ENCODE results near the gene SH3GLB1. TPM values are rescaled to one million over a fixed set of nuclear protein-coding genes. Genes with fewer than 3 reads are reported as not detected.

The SH3GLB1 gene
- total RNA-seq, 1 experiment from 2014 or later = 48.7 TPM

- no peaks in the 10 kb centered on the region for H3K27me3 Mint-ChIP-seq (ENCODE audit: insufficient read depth, unreplicated experiment)
- intact Hi-C loops (cut with micrococcal nuclease; ENCODE audit: unreplicated experiment) = no loop called here
- no peak for TF ChIP-seq CTCF (IDR thresholded peaks at IDR 0.05; ENCODE audit: insufficient read depth in 1 of 2, low read depth in 1 of 2, low read length in 1 of 2, severe bottlenecking in 1 of 2, unreplicated experiment in 1 of 2)
- H3K4me1 Mint-ChIP-seq (ENCODE audit: low read depth, unreplicated experiment) = peaks cover 16% of the 10 kb centered on the region
- peaks cover 42% of the 10 kb centered on the region for H3K9me3 Mint-ChIP-seq (ENCODE audit: unreplicated experiment)
- H3K27ac Mint-ChIP-seq (ENCODE audit: unreplicated experiment) = no peak overlapping the region
- no peak overlapping the region for H3K4me3 Mint-ChIP-seq (ENCODE audit: unreplicated experiment)
- Histone ChIP-seq H3K4me1 (peaks cover 12% of the 10 kb centered on the region), H3K27me3 (replicated peaks; ENCODE audit: control insufficient read depth, insufficient read depth, low read length) (no peaks in the 10 kb centered on the region), H3K36me3 (ENCODE audit: control insufficient read depth, insufficient read depth, low read length) (no peaks in the 10 kb centered on the region), H3K4me3 (ENCODE audit: low read depth, low read length) (no peak overlapping the region), H3K9me3 (no peaks in the 10 kb centered on the region)
- DNase-seq = no peak
- ChIA-PET POLR2A (no interaction called here), CTCF (no interaction called here)
- peaks cover 6% of the 10 kb centered on the region for H3K36me3 Mint-ChIP-seq (ENCODE audit: insufficient read depth, unreplicated experiment)
- BruUV-seq (replicated peaks) = no TSS peak
Measured at GRCh38 chr1:86768554-86768953, 64.2 kb downstream of the SH3GLB1 start.

DNA sequence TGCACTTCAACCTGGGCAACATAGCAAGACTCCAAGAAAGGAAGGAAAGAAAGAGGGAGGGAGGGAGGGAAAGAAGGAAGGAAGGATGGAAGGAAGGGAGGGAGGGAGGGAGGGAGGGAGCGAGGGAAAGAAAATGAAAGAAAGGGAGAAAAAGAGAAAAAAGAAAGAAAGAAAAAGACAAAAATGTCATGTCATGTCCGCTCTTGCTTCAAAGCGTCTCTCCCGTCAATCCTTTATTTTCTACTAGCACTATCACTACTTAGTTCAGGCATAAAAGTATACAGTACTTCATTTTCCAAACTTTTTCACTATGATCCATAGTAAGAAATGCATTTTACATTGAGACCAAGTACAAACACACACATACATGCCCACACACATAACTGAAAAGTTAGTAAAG, 64.7 kb downstream of the SH3GLB1 start:
- H3K36me3 Mint-ChIP-seq (ENCODE audit: insufficient read depth, unreplicated experiment) = peaks cover 8% of the 10 kb centered on the region
- no peak for TF ChIP-seq CTCF (IDR thresholded peaks at IDR 0.05; ENCODE audit: insufficient read depth in 1 of 2, low read depth in 1 of 2, low read length in 1 of 2, severe bottlenecking in 1 of 2, unreplicated experiment in 1 of 2)
- intact Hi-C loops (cut with micrococcal nuclease; ENCODE audit: unreplicated experiment) = no loop called here
- no peaks in the 10 kb centered on the region for H3K27me3 ChIP-seq (replicated peaks; ENCODE audit: control insufficient read depth, insufficient read depth, low read length)
- no peaks in the 10 kb centered on the region for H3K27me3 Mint-ChIP-seq (ENCODE audit: insufficient read depth, unreplicated experiment)
- CTCF ChIA-PET = no interaction called here
- H3K4me1 ChIP-seq = peaks cover 17% of the 10 kb centered on the region
- H3K27ac Mint-ChIP-seq (ENCODE audit: unreplicated experiment) = no peak overlapping the region
- POLR2A ChIA-PET = no interaction called here
- BruUV-seq (replicated peaks) = no TSS peak
- H3K4me3 Mint-ChIP-seq (ENCODE audit: unreplicated experiment) = no peak overlapping the region
- no peak for DNase-seq
- peaks cover 21% of the 10 kb centered on the region for H3K4me1 Mint-ChIP-seq (ENCODE audit: low read depth, unreplicated experiment)
- H3K36me3 ChIP-seq (ENCODE audit: control insufficient read depth, insufficient read depth, low read length) = no peaks in the 10 kb centered on the region
- H3K4me3 ChIP-seq (ENCODE audit: low read depth, low read length) = no peak overlapping the region
- no peaks in the 10 kb centered on the region for H3K9me3 ChIP-seq
- peaks cover 42% of the 10 kb centered on the region for H3K9me3 Mint-ChIP-seq (ENCODE audit: unreplicated experiment)

- Histone ChIP-seq H3K4me1 (peaks cover 33% of the 10 kb centered on the region), H3K9me3 (no peaks in the 10 kb centered on the region), H3K36me3 (ENCODE audit: control insufficient read depth, insufficient read depth, low read length) (no peaks in the 10 kb centered on the region), H3K27me3 (replicated peaks; ENCODE audit: control insufficient read depth, insufficient read depth, low read length) (no peaks in the 10 kb centered on the region), H3K4me3 (ENCODE audit: low read depth, low read length) (no peak overlapping the region)
- CTCF ChIA-PET = no interaction called here
- BruUV-seq (replicated peaks) = TSS peak; percentile 87
- DNase-seq = no peak
- H3K36me3 Mint-ChIP-seq (ENCODE audit: insufficient read depth, unreplicated experiment) = peaks cover 13% of the 10 kb centered on the region
- peaks cover 23% of the 10 kb centered on the region for H3K9me3 Mint-ChIP-seq (ENCODE audit: unreplicated experiment)
- peaks cover 40% of the 10 kb centered on the region for H3K4me1 Mint-ChIP-seq (ENCODE audit: low read depth, unreplicated experiment)
- H3K27me3 Mint-ChIP-seq (ENCODE audit: insufficient read depth, unreplicated experiment) = no peaks in the 10 kb centered on the region
- intact Hi-C loops (cut with micrococcal nuclease; ENCODE audit: unreplicated experiment) = loop anchor here (1.0 to 2.0 kb wide), 6 partner anchors 11 to 195 kb away; partner anchors contain the start of genes HS2ST1, SELENOF and SH3GLB1
- TF ChIP-seq CTCF (IDR thresholded peaks at IDR 0.05; ENCODE audit: insufficient read depth in 1 of 2, low read depth in 1 of 2, low read length in 1 of 2, severe bottlenecking in 1 of 2, unreplicated experiment in 1 of 2) = no peak
- H3K27ac Mint-ChIP-seq (ENCODE audit: unreplicated experiment) = peak overlapping the region; percentile 97
- H3K4me3 Mint-ChIP-seq (ENCODE audit: unreplicated experiment) = peak overlapping the region; percentile 71
- POLR2A ChIA-PET = interaction anchor here (1.1 kb wide), 1 partner anchor 141 kb away, joined by 7 read pairs; the partner anchor contains the start of genes HS2ST1 and SELENOF
Measured at GRCh38 chr1:86773341-86774288, 69.2 kb downstream of the SH3GLB1 start.

All from Caco-2 (cell line).